ENCODE measurements around the gene AFAP1.

AFAP1 gene

GRCh38 chr4:7766086-7766485 is 173.6 kb downstream of the AFAP1 start:
- no peak for DNase-seq

- DNase-seq = no peak
Observed at GRCh38 chr4:7765666-7766065, 174.0 kb downstream of the AFAP1 start.

GRCh38 chr4:7764466-7764865 is 175.2 kb downstream of the AFAP1 start:
- DNase-seq = no peak

- DNase-seq = no peak
Observed at GRCh38 chr4:7763788-7764187, 175.9 kb downstream of the AFAP1 start.

GRCh38 chr4:7763106-7763505 is 176.6 kb downstream of the AFAP1 start:
- no peak for DNase-seq

- no peak for DNase-seq
Observed at GRCh38 chr4:7762376-7763030, 177.2 kb downstream of the AFAP1 start.

- peak; percentile 57 to 59 for DNase-seq
Observed at GRCh38 chr4:7761720-7762119, 177.9 kb downstream of the AFAP1 start.

- DNase-seq = no peak
Observed at GRCh38 chr4:7761312-7761711, 178.3 kb downstream of the AFAP1 start.

- no peak for DNase-seq
Observed at GRCh38 chr4:7760706-7761105, 179.0 kb downstream of the AFAP1 start.

GRCh38 chr4:7760228-7760627 is 179.4 kb downstream of the AFAP1 start:
- no peak for DNase-seq

GRCh38 chr4:7759635-7760034 is 180.0 kb downstream of the AFAP1 start:
- no peak for DNase-seq

GRCh38 chr4:7759216-7759615 is 180.4 kb downstream of the AFAP1 start:
- no peak for DNase-seq

- DNase-seq = no peak
Observed at GRCh38 chr4:7758476-7758875, 181.2 kb downstream of the AFAP1 start.

GRCh38 chr4:7757501-7758471 is 181.9 kb downstream of the AFAP1 start:
- no peak for DNase-seq

GRCh38 chr4:7756561-7757355 is 182.9 kb downstream of the AFAP1 start:
- no peak for DNase-seq

- no peak for DNase-seq
Observed at GRCh38 chr4:7756071-7756470, 183.6 kb downstream of the AFAP1 start.

GRCh38 chr4:7755561-7755960 is 184.1 kb downstream of the AFAP1 start:
- no peak for DNase-seq

- DNase-seq = no peak
Observed at GRCh38 chr4:7754565-7755262, 184.9 kb downstream of the AFAP1 start.

- DNase-seq = no peak
Observed at GRCh38 chr4:7753931-7754465, 185.7 kb downstream of the AFAP1 start.

- DNase-seq = no peak
Observed at GRCh38 chr4:7753271-7753670, 186.4 kb downstream of the AFAP1 start.

- no peak for DNase-seq
Observed at GRCh38 chr4:7752649-7753048, 187.0 kb downstream of the AFAP1 start.

- no peak for DNase-seq
Observed at GRCh38 chr4:7750972-7751371, 188.7 kb downstream of the AFAP1 start.
